ENCODE results near the gene MEAF6.
"Not testable (repeated sequence)": the region's sequence is repeated elsewhere in the genome, so short reads cannot be mapped to it uniquely, and the experiment has no call there.

Gene MEAF6

GRCh38 chr1:37532418-37533156, 18.0 kb upstream of the MEAF6 start:
- not testable (repeated sequence) for DNase-seq (ENCODE audit: low read depth)

- not testable (repeated sequence) for DNase-seq (ENCODE audit: low read depth)
Observed at GRCh38 chr1:37529888-37530287, 15.3 kb upstream of the MEAF6 start.

GRCh38 chr1:37519613-37520012, 5.0 kb upstream of the MEAF6 start:
- no peak for DNase-seq (ENCODE audit: low read depth)

GRCh38 chr1:37518929-37519328, 4.4 kb upstream of the MEAF6 start:
- not testable (repeated sequence) for DNase-seq (ENCODE audit: low read depth)

- not testable (repeated sequence) for DNase-seq (ENCODE audit: low read depth)
Observed at GRCh38 chr1:37518241-37518640, 3.7 kb upstream of the MEAF6 start.

- DNase-seq (ENCODE audit: low read depth) = no peak
Observed at GRCh38 chr1:37517569-37517968, 3.0 kb upstream of the MEAF6 start.

- no peak for DNase-seq (ENCODE audit: low read depth)
Observed at GRCh38 chr1:37515185-37516034, 844 bp upstream of the MEAF6 start.

GRCh38 chr1:37513795-37514349, 694 bp downstream of the MEAF6 start:
- DNase-seq (ENCODE audit: low read depth) = no peak

GRCh38 chr1:37509181-37509580, 5.4 kb downstream of the MEAF6 start:
- no peak for DNase-seq (ENCODE audit: low read depth)

GRCh38 chr1:37506740-37507139, 7.8 kb downstream of the MEAF6 start:
- DNase-seq (ENCODE audit: low read depth) = no peak

GRCh38 chr1:37502791-37503190, 11.8 kb downstream of the MEAF6 start:
- not testable (repeated sequence) for DNase-seq (ENCODE audit: low read depth)

- no peak for DNase-seq (ENCODE audit: low read depth)
Observed at GRCh38 chr1:37502104-37502503, 12.5 kb downstream of the MEAF6 start.

- DNase-seq (ENCODE audit: low read depth) = no peak
Observed at GRCh38 chr1:37501661-37502060, 12.9 kb downstream of the MEAF6 start.

GRCh38 chr1:37498872-37499617, 15.5 kb downstream of the MEAF6 start:
- no peak for DNase-seq (ENCODE audit: low read depth)

GRCh38 chr1:37497832-37498231, 16.7 kb downstream of the MEAF6 start:
- DNase-seq (ENCODE audit: low read depth) = no peak

- DNase-seq (ENCODE audit: low read depth) = no peak
Observed at GRCh38 chr1:37495875-37496274, 18.7 kb downstream of the MEAF6 start.

- no peak for DNase-seq (ENCODE audit: low read depth)
Observed at GRCh38 chr1:37493336-37494098, 21.0 kb downstream of the MEAF6 start.

- DNase-seq (ENCODE audit: low read depth) = no peak
Observed at GRCh38 chr1:37487619-37487984, 27.0 kb downstream of the MEAF6 start.

GRCh38 chr1:37486680-37487618, 27.6 kb downstream of the MEAF6 start:
- DNase-seq (ENCODE audit: low read depth) = no peak

GRCh38 chr1:37485902-37486679, 28.5 kb downstream of the MEAF6 start:
- no peak for DNase-seq (ENCODE audit: low read depth)
